K562 (cell line): ENCODE data around the gene DIPK1B. TPM values are rescaled to one million over a fixed set of nuclear protein-coding genes. Genes with fewer than 3 reads are reported as not detected.
A peak's percentile ranks its signal among the peaks of the same experiment; 100 is the strongest.

Experiments used
- ELF1 ChIP-seq: fragments of 200-800 bp; sonication (Bioruptor generic); IDR thresholded peaks from 2 replicates; pipeline ENCODE4 v1.6.1; 2016; ENCODE audit warnings: missing genetic modification characterization, missing compliant biosample characterization
- EWSR1 ChIP-seq: fragments of 450-650 bp; IDR thresholded peaks from 2 replicates; pipeline ENCODE4 v1.6.1; 2018; ENCODE audit warnings: borderline replicate concordance, mild to moderate bottlenecking, low read depth, moderate library complexity; ENCODE audit not compliant: partially characterized antibody
- FOS ChIP-seq: IDR thresholded peaks from 3 replicates; pipeline ENCODE4 v1.6.1; 2011; ENCODE audit not compliant: insufficient read length; ENCODE audit errors: extremely low read depth
- FOXK2 ChIP-seq, 2 experiments: fragments of 450-650 bp; IDR thresholded peaks in 1 of 2; conservative IDR thresholded peaks in 1 of 2; 2 replicates each; pipeline ENCODE4 v1.6.1; 2016; ENCODE audit warnings: low read depth in 2 of 2, mild to moderate bottlenecking in 1 of 2
- IRF2 ChIP-seq: sonication (generic); formaldehyde crosslinking; IDR thresholded peaks from 2 replicates; pipeline ENCODE4 v1.8.1; 2022; ENCODE audit warnings: mild to moderate bottlenecking, missing genetic modification reagents
- KDM2B ChIP-seq: fragments of 250-450 bp; sonication (Bioruptor Pico); IDR thresholded peaks from 2 replicates; pipeline ENCODE4 v1.8.0; 2021; ENCODE audit warnings: mild to moderate bottlenecking, moderate library complexity
- MBD2 ChIP-seq: sonication (generic); IDR thresholded peaks from 2 replicates; pipeline ENCODE4 v1.6.1; 2016; ENCODE audit warnings: low read depth, borderline replicate concordance
- NBN ChIP-seq: fragments of 450-650 bp; IDR thresholded peaks from 2 replicates; pipeline ENCODE4 v1.6.1; 2016; ENCODE audit warnings: low read depth, mild to moderate bottlenecking
- NFE2L1 ChIP-seq: fragments of 450-650 bp; IDR thresholded peaks from 2 replicates; pipeline ENCODE4 v1.6.1; 2016; ENCODE audit warnings: missing genetic modification characterization, low read depth, mild to moderate bottlenecking, missing compliant biosample characterization, moderate library complexity, borderline replicate concordance
- POLR2A ChIP-seq: fragments of 450-650 bp; conservative IDR thresholded peaks from 2 replicates; pipeline ENCODE4 v1.6.1; 2016
- POLR2AphosphoS2 ChIP-seq: IDR thresholded peaks from 2 replicates; pipeline ENCODE4 v1.6.1; 2012; ENCODE audit warnings: low read length, improper control_type of control experiment
- PPARD ChIP-seq: fragments of 250-450 bp; sonication (Bioruptor Pico); IDR thresholded peaks from 2 replicates; pipeline ENCODE4 v1.8.0; 2022; ENCODE audit warnings: inconsistent platforms, mild to moderate bottlenecking, moderate library complexity
- SMAD2 ChIP-seq: fragments of 150-350 bp; IDR thresholded peaks from 2 replicates; pipeline ENCODE4 v1.6.1; 2014; ENCODE audit warnings: low read depth, mild to moderate bottlenecking, low read length
- SMARCA4 ChIP-seq: fragments of 450-650 bp; IDR thresholded peaks from 2 replicates; pipeline ENCODE4 v1.6.1; 2016
- SRSF7 ChIP-seq: fragments of 200-400 bp; formaldehyde crosslinking; optimal IDR thresholded peaks from 2 replicates; pipeline ENCODE3; 2017; ENCODE audit warnings: mild to moderate bottlenecking, low read depth, low read length
- STAT5A ChIP-seq: IDR thresholded peaks from 2 replicates; pipeline ENCODE4 v1.6.1; 2012; ENCODE audit warnings: low read length, inconsistent platforms, borderline replicate concordance
- THRAP3 ChIP-seq: fragments of 450-650 bp; IDR thresholded peaks from 2 replicates; pipeline ENCODE4 v1.6.1; 2016; ENCODE audit warnings: mild to moderate bottlenecking, inconsistent platforms, borderline replicate concordance
- ZC3H4 ChIP-seq: sonication (generic); formaldehyde crosslinking; IDR thresholded peaks from 2 replicates; pipeline ENCODE4 v1.9.0; 2021; ENCODE audit warnings: missing genetic modification reagents, borderline replicate concordance
- ZNF217 ChIP-seq: sonication (generic); formaldehyde crosslinking; IDR thresholded peaks from 2 replicates; pipeline ENCODE4 v1.8.0; 2022; ENCODE audit warnings: mild to moderate bottlenecking, missing genetic modification reagents
- ZNF263 ChIP-seq: sonication (generic); formaldehyde crosslinking; IDR thresholded peaks from 2 replicates; pipeline ENCODE4 v1.8.0; 2022; ENCODE audit warnings: mild to moderate bottlenecking, missing genetic modification reagents, borderline replicate concordance
- ZNF436 ChIP-seq: fragments of 250-450, 450-650 bp; sonication (Bioruptor Pico); formaldehyde crosslinking; IDR thresholded peaks from 2 replicates; pipeline ENCODE4 v1.7.0; 2020; ENCODE audit warnings: mild to moderate bottlenecking
- ZNF707 ChIP-seq: fragments of 250-450 bp; sonication (Bioruptor Pico); conservative IDR thresholded peaks from 2 replicates; pipeline ENCODE4 v1.8.0; 2022; ENCODE audit warnings: inconsistent platforms, mild to moderate bottlenecking, moderate library complexity
- polyA plus RNA-seq, 8 experiments: library from polyadenylated mRNA; depleted of rRNA in 4 of 8; stranded (reverse) in 5 of 8; unstranded in 3 of 8; fragments of >200 nt; fragmentation: Nextera tagmentation in 2 of 8; fragmentation: Illumina TruSeq in 1 of 8; extraction: Ambion mirVana in 2 of 8; extraction: Trizol in 1 of 8; gene quantifications; 2 replicates each; pipeline versions ENCODE4 v1.2.1 to v1.2.3, GENCODE V29; 2011 to 2014; ENCODE audit warnings: inconsistent platforms in 1 of 8, missing spikeins in 1 of 8
- total RNA-seq, 7 experiments: library from RNA; depleted of rRNA in 6 of 7; stranded (reverse); fragments of >200 nt in 6 of 7; fragmentation: Illumina TruSeq in 2 of 7; extraction: Trizol in 2 of 7; gene quantifications; 2 replicates each; pipeline versions ENCODE4 v1.2.1 to v1.2.3, GENCODE V29; 2011 to 2021; ENCODE audit warnings: low replicate concordance in 1 of 7
- TF ChIP-seq, protein P1 (sequence below): fragments of 200-800 bp; sonication (Bioruptor generic); IDR thresholded peaks from 2 replicates; pipeline ENCODE4 v1.6.1; 2017; ENCODE audit warnings: missing genetic modification characterization, missing compliant biosample characterization
- TF ChIP-seq, protein P2 (sequence below): fragments of 450-650 bp; IDR thresholded peaks from 2 replicates; pipeline ENCODE4 v1.6.1; 2016; ENCODE audit warnings: antibody characterized with exemption
- TF ChIP-seq, protein P3 (sequence below): fragments of 450-650 bp; formaldehyde crosslinking; IDR thresholded peaks from 2 replicates; pipeline ENCODE4 v1.4.0; 2022; ENCODE audit warnings: missing genetic modification characterization

The DIPK1B gene
- total and polyA plus RNA-seq, 9 of the 15 experiments (the other 6 are each of a cell fraction or from before 2014, with no cell fraction given), result 0.08 to 22.3 (median 5.9) TPM

DNA sequence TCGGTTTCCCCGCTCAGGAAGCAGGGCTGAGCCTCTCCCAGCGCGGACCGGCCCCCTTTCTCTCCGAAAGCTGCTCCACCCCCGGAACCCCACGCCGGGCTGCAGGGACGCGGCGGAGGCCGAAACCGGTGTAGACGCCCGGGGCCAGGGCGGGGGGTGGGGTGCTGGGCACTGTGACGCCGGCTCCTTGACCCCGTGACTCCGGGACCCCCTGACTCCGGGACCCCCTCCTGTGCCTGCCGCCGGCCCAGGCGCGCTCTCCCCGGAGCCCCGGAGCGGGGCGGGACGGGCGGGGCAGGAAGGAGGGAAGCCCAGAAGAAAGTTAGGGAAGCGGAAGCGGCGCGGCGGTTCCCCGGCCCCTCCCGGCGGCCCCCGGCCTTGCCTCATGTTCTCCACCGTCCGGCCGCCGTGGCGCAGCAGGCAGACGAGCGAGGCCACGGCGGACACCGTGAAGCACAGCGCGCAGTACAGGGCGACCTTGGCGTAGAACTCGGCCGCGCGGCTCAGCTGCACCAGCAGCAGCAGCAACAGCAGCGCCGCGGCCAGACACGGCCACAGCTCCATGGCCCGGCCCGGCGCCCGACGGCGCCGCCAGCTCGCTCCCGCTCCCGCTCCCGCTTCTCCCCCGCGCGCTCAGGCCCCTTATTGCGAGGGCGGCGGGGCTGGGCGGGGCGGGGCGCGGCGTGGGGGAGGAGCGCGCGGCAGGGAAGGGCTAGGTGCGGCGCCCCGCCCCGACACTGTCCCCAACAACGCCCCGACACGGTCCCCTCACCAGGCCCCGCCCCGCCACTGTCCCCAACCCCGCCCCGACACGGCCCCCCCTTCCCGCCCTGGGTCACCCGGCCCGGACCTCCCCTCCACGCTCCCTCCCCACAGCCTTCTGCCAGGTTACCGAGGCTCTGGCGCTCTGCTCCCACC, 25.3 kb upstream of the DIPK1B start, which contains the start of gene AGPAT2 (continued):
- TF ChIP-seq, protein P1, sequence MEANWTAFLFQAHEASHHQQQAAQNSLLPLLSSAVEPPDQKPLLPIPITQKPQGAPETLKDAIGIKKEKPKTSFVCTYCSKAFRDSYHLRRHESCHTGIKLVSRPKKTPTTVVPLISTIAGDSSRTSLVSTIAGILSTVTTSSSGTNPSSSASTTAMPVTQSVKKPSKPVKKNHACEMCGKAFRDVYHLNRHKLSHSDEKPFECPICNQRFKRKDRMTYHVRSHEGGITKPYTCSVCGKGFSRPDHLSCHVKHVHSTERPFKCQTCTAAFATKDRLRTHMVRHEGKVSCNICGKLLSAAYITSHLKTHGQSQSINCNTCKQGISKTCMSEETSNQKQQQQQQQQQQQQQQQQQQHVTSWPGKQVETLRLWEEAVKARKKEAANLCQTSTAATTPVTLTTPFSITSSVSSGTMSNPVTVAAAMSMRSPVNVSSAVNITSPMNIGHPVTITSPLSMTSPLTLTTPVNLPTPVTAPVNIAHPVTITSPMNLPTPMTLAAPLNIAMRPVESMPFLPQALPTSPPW, result peak; percentile 94
- no peak for TF ChIP-seq STAT5A
- TF ChIP-seq POLR2AphosphoS2, result no peak
- TF ChIP-seq FOS, result no peak
- TF ChIP-seq THRAP3, result no peak
- TF ChIP-seq IRF2 (CRISPR knock-in tag), result no peak
- TF ChIP-seq SRSF7, result no peak
- TF ChIP-seq, protein P2, sequence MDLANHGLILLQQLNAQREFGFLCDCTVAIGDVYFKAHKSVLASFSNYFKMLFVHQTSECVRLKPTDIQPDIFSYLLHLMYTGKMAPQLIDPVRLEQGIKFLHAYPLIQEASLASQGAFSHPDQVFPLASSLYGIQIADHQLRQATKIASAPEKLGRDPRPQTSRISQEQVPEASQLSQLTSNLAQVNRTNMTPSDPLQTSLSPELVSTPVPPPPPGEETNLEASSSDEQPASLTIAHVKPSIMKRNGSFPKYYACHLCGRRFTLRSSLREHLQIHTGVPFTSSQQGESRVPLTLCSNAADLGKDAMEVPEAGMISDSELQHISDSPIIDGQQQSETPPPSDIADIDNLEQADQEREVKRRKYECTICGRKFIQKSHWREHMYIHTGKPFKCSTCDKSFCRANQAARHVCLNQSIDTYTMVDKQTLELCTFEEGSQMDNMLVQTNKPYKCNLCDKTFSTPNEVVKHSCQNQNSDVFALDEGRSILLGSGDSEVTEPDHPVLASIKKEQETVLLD, result no peak
- TF ChIP-seq KDM2B, result no peak
- TF ChIP-seq NBN, result no peak
- TF ChIP-seq NFE2L1 (tag), result no peak
- no peak for TF ChIP-seq SMARCA4
- TF ChIP-seq POLR2A, result peak; percentile 86
- TF ChIP-seq MBD2, result no peak
- no peak for TF ChIP-seq ZC3H4
- TF ChIP-seq, protein P3, sequence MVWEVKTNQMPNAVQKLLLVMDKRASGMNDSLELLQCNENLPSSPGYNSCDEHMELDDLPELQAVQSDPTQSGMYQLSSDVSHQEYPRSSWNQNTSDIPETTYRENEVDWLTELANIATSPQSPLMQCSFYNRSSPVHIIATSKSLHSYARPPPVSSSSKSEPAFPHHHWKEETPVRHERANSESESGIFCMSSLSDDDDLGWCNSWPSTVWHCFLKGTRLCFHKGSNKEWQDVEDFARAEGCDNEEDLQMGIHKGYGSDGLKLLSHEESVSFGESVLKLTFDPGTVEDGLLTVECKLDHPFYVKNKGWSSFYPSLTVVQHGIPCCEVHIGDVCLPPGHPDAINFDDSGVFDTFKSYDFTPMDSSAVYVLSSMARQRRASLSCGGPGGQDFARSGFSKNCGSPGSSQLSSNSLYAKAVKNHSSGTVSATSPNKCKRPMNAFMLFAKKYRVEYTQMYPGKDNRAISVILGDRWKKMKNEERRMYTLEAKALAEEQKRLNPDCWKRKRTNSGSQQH (CRISPR knock-in tag), result no peak
- TF ChIP-seq PPARD (CRISPR knock-in tag), result no peak
- no peak for TF ChIP-seq SMAD2
- TF ChIP-seq ZNF436 (CRISPR knock-in tag), result no peak
- TF ChIP-seq ZNF263 (CRISPR knock-in tag), result peak; percentile 47; the same call in 1 of the 2 replicates
- TF ChIP-seq FOXK2 (conservative IDR thresholded peaks at IDR 0.05 in 1 of 2, IDR thresholded peaks at IDR 0.05 in 1 of 2; ENCODE audit: low read depth in 2 of 2), result no peak
- no peak for TF ChIP-seq EWSR1
- TF ChIP-seq ELF1 (tag), result peak; percentile 88
- no peak for TF ChIP-seq ZNF707 (CRISPR knock-in tag)
- no peak for TF ChIP-seq ZNF217 (CRISPR knock-in tag)
